Esophagus (tissue), 2 donors: ENCODE measurements around the gene CABP1. TPM values are rescaled to one million over a fixed set of nuclear protein-coding genes. Genes with fewer than 3 reads are reported as not detected.

Experiments
- H3K27ac ChIP-seq, 2 donors: one replicate each; pipeline ENCODE4 v1.5.1; 2013; ENCODE audit warnings: low read depth in 2 of 2, mild to moderate bottlenecking in 2 of 2, inconsistent platforms in 1 of 2, low read length in 1 of 2, moderate library complexity in 1 of 2
- H3K27me3 ChIP-seq, 2 donors: one replicate each; pipeline ENCODE4 v1.6.1; 2013; ENCODE audit warnings: low read length in 2 of 2, control low read depth in 1 of 2, mild to moderate bottlenecking in 1 of 2; ENCODE audit not compliant: insufficient read depth in 2 of 2, control insufficient read depth in 1 of 2
- H3K36me3 ChIP-seq, 2 donors: one replicate each; pipeline ENCODE4 v1.6.1; 2013; ENCODE audit warnings: low read length in 1 of 2; ENCODE audit not compliant: control insufficient read depth in 2 of 2, insufficient read depth in 2 of 2
- H3K4me1 ChIP-seq, 2 donors: one replicate each; pipeline ENCODE4 v1.6.1; 2013; ENCODE audit warnings: low read length in 1 of 2; ENCODE audit not compliant: control insufficient read depth in 2 of 2, insufficient read depth in 2 of 2
- H3K4me3 ChIP-seq, 2 donors: one replicate each; pipeline ENCODE4 v1.5.1; 2013; ENCODE audit warnings: low read length in 2 of 2, mild to moderate bottlenecking in 2 of 2, low read depth in 1 of 2, moderate library complexity in 1 of 2
- H3K9me3 ChIP-seq, 2 donors: one replicate each; pipeline ENCODE4 v1.6.1; 2013; ENCODE audit warnings: mild to moderate bottlenecking in 2 of 2, low read depth in 1 of 2, low read length in 1 of 2, moderate library complexity in 1 of 2; ENCODE audit not compliant: control insufficient read depth in 2 of 2, insufficient read depth in 1 of 2
- WGBS, 2 donors: extraction: QIAGEN DNeasy Blood & Tissue Kit; methylation state at CpG; one replicate each; pipeline ENCODE4 v1.1.7; 2013; 5-methylcytosine and 5-hydroxymethylcytosine counted together
- polyA plus RNA-seq, 2 donors: library from polyadenylated mRNA; stranded (reverse); fragments of 200-250 nt; gene quantifications; one replicate each; pipeline ENCODE4 v1.2.3, GENCODE V29; 2013
- donor health status: healthy with polysubstance abuse.
- donor health status: Bipolar disorder and iron deficiency.

The CABP1 gene
- polyA plus RNA-seq, 2 donors, result 0.48 to 1.1 TPM

DNA sequence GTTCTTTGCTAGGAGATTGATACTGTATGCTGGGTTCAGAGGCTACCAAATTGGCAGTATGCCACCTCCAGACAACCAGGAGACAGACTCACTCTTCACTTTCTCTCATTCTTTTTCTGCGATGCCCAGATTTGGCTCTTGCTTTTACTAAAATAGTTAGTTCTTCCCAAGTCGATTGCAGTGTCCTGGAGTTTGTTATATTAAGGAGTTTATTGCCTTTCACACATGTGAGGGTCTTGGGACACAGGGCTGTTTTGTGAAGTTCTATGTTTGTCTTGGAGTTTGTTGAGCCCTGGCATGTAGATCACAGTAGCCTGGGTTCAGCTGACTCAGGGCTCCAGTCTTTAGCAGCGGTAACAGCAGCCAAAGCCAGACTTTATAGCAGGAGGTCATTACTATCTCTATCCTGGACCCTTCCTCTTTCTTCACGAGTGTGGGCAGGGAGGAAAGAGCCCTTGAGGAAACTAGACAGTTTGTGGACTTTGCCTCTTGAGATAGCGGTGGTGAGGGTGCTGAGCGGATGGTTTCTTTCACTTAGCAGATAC is 48.2 kb downstream of the CABP1 start:
- H3K27me3 ChIP-seq, result no peaks in the 10 kb centered on the region
- H3K27ac ChIP-seq, result peak overlapping the region in 1 of 2 donors; percentile 2
- peaks cover under 1 to 2% of the 10 kb centered on the region in 2 donors for H3K36me3 ChIP-seq
- H3K4me1 ChIP-seq, result peaks cover 0 to 6% of the 10 kb centered on the region in 2 donors
- peak overlapping the region; percentile 31 to 85 for H3K4me3 ChIP-seq
- WGBS, 2 donors, result 9 to 19% methylated on average over 6 of the region's 6 CpGs
- H3K9me3 ChIP-seq, result no peaks in the 10 kb centered on the region

DNA sequence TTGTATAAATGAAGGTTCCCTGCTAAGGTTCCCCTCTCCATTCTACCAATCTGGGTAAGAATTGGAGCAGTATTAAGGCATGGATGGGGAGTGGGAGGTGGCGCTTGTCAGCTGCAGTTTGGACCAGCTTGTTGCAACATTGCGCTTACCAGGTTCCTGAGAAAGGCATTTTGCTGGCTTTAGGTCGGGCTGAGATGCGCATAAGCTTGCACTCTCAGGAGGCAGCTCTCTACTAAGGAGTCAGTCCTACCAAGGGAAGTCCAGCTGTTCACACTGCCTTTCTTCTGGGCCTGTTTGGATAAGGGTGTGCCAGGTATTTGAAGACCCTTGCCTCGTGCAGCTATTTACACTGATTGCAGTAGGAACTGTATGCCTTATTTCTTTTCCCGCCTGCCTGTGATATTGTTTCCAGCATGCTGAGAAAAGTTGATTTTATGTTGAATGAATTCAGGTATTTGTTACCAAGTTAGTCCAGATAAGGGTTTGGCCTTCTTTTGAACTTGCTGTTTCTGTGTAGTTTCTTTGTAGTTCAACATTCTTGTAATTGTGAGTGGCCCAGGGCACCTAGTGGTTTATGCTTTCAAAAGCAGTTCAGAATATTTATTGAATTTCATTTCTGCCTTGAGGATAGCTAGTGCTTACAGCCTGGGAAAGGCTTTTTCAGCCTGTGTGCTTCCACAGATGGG is 49.1 kb downstream of the CABP1 start:
- no peak overlapping the region for H3K4me3 ChIP-seq
- H3K9me3 ChIP-seq, result no peaks in the 10 kb centered on the region
- no peak overlapping the region for H3K27ac ChIP-seq
- WGBS, 2 donors, result 50 to 76% methylated on average over 6 of the region's 6 CpGs
- H3K27me3 ChIP-seq, result no peaks in the 10 kb centered on the region
- H3K36me3 ChIP-seq, result peaks cover 7 to 8% of the 10 kb centered on the region in 2 donors
- H3K4me1 ChIP-seq, result peaks cover 0 to 6% of the 10 kb centered on the region in 2 donors

DNA sequence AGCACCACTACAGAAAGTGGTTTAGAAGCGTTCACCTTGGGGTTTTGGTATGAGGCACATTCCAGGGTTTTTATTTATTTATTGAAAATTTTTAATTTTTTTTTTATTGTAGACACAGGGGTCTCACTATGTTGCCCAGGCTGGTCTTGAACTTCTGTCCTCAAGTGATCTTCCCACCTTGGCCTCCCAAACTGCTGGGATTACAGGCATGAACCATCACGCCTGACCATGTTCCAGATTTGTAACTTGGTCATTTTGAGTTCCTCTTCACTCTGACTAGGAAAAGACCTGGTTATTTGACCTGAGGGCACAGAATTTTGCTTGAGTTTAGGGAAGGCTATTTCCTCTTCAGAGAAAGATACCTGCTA is 49.6 kb downstream of the CABP1 start:
- Histone ChIP-seq H3K27me3 (no peaks in the 10 kb centered on the region), H3K27ac (no peak overlapping the region), H3K9me3 (no peaks in the 10 kb centered on the region), H3K4me1 (peaks cover 0 to 6% of the 10 kb centered on the region in 2 donors), H3K4me3 (no peak overlapping the region), H3K36me3 (peaks cover 7 to 11% of the 10 kb centered on the region in 2 donors)
- 83 to 92% methylated on average over 2 of the region's 2 CpGs for WGBS, 2 donors

DNA sequence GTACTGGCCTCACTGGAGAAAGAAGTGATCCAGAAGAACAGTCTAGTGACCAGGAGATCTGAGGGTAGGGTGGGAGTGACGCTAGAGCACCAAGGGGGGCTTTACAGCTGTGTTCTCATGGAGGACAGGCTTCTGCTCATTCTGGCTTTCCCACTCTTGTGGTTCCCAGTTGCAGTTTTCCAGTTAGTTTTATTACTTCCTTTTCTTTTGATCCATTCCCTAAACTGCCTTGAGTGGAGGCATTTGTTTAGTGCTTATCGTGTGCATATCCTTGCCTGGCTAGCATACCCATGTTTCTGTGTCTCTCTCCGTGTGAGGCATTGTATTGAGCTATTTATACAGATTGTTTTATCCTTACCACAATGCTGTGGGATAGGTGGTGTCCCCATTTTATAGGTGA is 50.6 kb downstream of the CABP1 start:
- peaks cover 11 to 15% of the 10 kb centered on the region in 2 donors for H3K36me3 ChIP-seq
- no peaks in the 10 kb centered on the region for H3K9me3 ChIP-seq
- no peaks in the 10 kb centered on the region for H3K27me3 ChIP-seq
- WGBS, 2 donors, result 57 to 82% methylated on average over 3 of the region's 3 CpGs
- no peak overlapping the region for H3K4me3 ChIP-seq
- peaks cover 0 to 6% of the 10 kb centered on the region in 2 donors for H3K4me1 ChIP-seq
- H3K27ac ChIP-seq, result no peak overlapping the region

DNA sequence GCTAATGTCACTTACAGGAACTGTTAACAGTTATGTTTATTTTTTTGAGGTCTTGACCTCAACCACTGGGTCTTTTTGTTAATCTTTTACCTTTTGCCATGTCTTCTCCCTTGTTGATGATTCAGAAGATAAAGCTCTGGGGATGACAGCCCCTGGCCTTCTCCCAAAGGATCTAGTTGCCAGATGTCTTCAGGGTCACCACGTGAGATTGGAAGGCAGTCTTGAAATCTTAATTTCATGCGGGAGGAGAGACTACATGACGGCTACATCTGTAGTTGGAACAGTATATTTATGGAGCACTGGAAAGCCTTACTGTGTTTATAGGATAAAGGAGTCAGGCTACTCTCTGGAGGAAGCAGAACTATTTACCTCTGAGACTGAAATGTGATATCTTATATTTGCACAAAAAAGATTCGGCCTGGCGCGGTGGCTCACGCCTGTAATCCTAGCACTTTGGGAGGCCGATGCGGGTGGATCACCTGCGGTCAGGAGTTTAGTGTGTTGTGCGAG is 52.2 kb downstream of the CABP1 start:
- H3K4me1 ChIP-seq, result peaks cover 0 to 6% of the 10 kb centered on the region in 2 donors
- H3K4me3 ChIP-seq, result no peak overlapping the region
- no peak overlapping the region for H3K27ac ChIP-seq
- 61 to 68% methylated on average over 11 of the region's 11 CpGs for WGBS, 2 donors
- H3K27me3 ChIP-seq, result no peaks in the 10 kb centered on the region
- H3K36me3 ChIP-seq, result peaks cover 11 to 20% of the 10 kb centered on the region in 2 donors
- H3K9me3 ChIP-seq, result no peaks in the 10 kb centered on the region

DNA sequence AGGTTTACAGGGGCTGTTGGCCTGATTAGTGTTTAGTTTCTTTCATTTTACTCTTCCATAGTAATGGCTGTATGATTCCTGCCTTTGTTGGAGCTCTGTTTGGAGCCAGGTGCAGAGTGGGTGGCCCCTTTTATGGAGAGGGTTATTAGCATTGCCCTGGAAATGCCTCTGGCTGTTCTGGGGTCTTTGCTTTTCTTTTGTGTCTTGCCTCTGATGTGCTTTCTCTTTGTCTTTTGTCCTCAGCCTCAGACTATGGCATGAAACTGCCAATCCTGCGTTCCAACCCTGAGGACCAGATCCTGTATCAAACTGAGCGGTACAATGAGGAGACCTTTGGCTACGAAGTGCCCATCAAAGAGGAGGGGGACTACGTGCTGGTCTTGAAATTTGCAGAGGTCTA is 53.4 kb downstream of the CABP1 start:
- Histone ChIP-seq H3K27me3 (no peaks in the 10 kb centered on the region), H3K4me1 (peaks cover 0 to 5% of the 10 kb centered on the region in 2 donors), H3K36me3 (peaks cover 11 to 27% of the 10 kb centered on the region in 2 donors), H3K4me3 (no peak overlapping the region), H3K9me3 (no peaks in the 10 kb centered on the region), H3K27ac (no peak overlapping the region)
- 89 to 90% methylated on average over 4 of the region's 4 CpGs for WGBS, 2 donors

DNA sequence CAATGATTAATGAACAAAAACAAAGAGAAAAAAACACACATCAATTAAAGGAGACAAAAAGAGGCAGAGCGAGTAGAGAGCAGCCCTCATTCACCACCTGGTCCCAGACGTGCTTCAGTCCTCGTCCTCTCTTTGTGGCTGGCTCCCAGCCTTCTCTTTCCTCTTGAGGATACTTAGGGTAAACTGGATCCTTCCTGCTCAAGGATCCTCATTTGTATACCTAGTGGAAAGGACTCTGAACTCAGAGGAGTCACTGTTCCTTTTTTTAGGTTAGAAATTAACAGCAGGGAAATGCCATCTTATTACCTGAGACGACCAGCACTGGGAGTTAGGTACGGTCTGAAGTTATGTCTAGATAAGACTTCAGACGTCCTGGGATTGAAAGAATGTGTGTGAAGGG is 56.2 kb downstream of the CABP1 start:
- Histone ChIP-seq H3K36me3 (peaks cover 14 to 34% of the 10 kb centered on the region in 2 donors), H3K9me3 (no peaks in the 10 kb centered on the region), H3K4me1 (no peaks in the 10 kb centered on the region), H3K27me3 (no peaks in the 10 kb centered on the region), H3K27ac (no peak overlapping the region), H3K4me3 (no peak overlapping the region)
- 70 to 86% methylated on average over 6 of the region's 6 CpGs for WGBS, 2 donors

DNA sequence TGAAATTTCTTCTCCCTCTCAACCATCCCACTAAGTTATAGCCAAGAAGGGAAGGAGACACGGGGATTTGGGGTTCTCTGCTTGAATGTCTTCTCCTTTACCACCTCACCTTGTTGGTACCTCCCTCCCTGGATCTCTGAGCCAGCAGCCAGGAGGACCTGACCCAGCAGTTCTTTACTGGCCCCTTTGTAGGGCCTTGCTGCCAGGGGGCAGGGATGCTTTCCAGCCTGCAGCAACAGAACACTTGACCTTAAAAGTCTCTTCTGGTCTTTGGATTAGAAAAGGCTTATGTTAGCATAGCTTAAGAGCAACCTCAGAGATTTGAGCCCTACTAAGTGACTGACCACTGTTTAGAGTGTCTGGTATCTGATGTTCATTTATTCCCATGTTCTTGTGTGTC is 56.9 kb downstream of the CABP1 start:
- Histone ChIP-seq H3K4me3 (no peak overlapping the region), H3K9me3 (no peaks in the 10 kb centered on the region), H3K27me3 (no peaks in the 10 kb centered on the region), H3K27ac (no peak overlapping the region), H3K36me3 (peaks cover 14 to 34% of the 10 kb centered on the region in 2 donors), H3K4me1 (no peaks in the 10 kb centered on the region)
- 69 to 97% methylated on average over 1 of the region's 1 CpG for WGBS, 2 donors

DNA sequence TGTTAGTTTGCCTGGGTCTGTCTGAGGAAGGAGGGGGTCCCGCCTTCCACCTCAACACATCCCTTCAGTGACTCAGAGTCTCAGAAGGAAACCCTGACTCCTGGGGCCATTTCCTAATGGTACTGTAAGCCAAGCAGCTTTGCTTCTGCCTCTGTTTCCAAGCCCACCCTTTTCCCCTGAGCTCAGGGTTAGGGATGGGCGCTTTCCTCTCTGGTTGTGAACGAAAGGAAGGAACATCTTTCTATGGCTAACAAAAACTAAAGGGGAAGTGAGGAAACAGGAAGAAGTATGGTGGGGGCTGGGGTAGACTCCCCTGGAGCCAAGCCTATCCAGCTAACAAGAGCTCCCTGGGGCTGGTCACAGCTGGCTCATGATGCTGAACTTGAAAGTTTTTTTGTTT is 58.2 kb downstream of the CABP1 start:
- no peak overlapping the region for H3K4me3 ChIP-seq
- peaks cover 13 to 34% of the 10 kb centered on the region in 2 donors for H3K36me3 ChIP-seq
- no peaks in the 10 kb centered on the region for H3K4me1 ChIP-seq
- H3K27me3 ChIP-seq, result no peaks in the 10 kb centered on the region
- 81 to 86% methylated on average over 3 of the region's 3 CpGs for WGBS, 2 donors
- H3K27ac ChIP-seq, result no peak overlapping the region
- H3K9me3 ChIP-seq, result no peaks in the 10 kb centered on the region

DNA sequence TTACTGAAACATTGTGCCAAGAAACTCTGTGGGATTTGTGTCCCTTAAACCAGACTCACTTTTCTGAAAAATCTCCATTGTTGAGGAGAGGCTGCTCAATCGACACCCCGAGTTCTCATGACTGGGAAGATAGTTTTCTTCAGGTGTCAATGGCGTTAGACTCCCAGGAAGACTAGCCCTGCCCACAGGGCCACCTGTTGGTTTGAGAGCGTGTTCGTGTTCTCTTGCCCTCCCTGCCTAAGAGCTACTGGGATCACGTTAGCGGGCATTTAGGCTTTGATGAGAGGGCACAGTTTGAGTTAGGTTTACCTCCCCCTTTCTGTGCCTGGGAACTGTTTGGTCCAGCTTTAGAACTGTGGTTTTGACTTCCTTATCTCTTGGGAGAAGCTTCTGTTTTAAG is 59.1 kb downstream of the CABP1 start:
- no peak overlapping the region for H3K27ac ChIP-seq
- H3K4me3 ChIP-seq, result no peak overlapping the region
- H3K4me1 ChIP-seq, result no peaks in the 10 kb centered on the region
- no peaks in the 10 kb centered on the region for H3K27me3 ChIP-seq
- no peaks in the 10 kb centered on the region for H3K9me3 ChIP-seq
- H3K36me3 ChIP-seq, result peaks cover 8 to 28% of the 10 kb centered on the region in 2 donors
- 88 to 93% methylated on average over 7 of the region's 7 CpGs for WGBS, 2 donors
